ENCODE data around the gene KSR1.

The KSR1 gene

DNA sequence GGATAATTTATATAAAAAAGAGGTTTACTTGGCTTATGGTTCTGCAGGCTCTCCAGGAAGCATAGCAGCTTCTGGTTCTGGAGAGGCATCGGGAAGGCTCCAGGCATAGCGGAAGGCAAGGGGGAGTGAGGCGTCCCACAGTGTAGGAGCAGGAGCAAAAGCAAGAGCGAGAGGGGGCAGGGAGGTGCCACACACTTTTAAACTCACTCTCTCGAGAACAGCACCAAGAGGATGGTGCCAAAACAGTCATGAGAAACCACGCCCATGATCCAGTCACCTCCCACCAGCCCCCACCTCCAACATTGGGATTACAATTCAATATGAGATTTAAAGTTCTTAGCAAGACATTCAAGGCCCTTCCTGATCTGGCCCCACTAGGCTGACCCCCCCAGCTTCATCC, 124.8 kb downstream of the KSR1 start:
- Histone ChIP-seq H3K27ac (ENCODE audit: low read length) (no peak overlapping the region), H3K4me1 (ENCODE audit: control insufficient read depth in 1 of 2, insufficient read depth in 2 of 2, low read length in 2 of 2) (peaks cover 5 to 22% of the 10 kb centered on the region in 2 donors), H3K4me3 (ENCODE audit: low read depth in 1 of 2, low read length in 2 of 2) (no peak overlapping the region), H3K27me3 (ENCODE audit: low read depth, low read length) (no peaks in the 10 kb centered on the region), H3K9me3 (ENCODE audit: control insufficient read depth in 1 of 2, low read length in 2 of 2) (no peaks in the 10 kb centered on the region), H3K36me3 (ENCODE audit: control insufficient read depth in 1 of 2, insufficient read depth in 2 of 2, low read length in 2 of 2) (peaks cover 0 to 23% of the 10 kb centered on the region in 2 donors)

DNA sequence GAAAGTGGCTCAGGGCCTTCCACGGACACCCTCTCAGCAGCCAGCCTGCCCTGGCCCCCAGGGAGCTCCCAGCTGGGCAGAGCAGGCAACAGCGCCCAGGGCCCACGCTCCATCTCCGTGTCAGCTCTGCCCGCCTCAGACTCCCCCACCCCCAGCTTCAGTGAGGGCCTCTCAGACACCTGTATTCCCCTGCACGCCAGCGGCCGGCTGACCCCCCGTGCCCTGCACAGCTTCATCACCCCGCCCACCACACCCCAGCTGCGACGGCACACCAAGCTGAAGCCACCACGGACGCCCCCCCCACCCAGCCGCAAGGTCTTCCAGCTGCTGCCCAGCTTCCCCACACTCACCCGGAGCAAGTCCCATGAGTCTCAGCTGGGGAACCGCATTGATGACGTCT, 126.4 kb downstream of the KSR1 start:
- Histone ChIP-seq H3K27me3 (ENCODE audit: low read depth, low read length) (no peaks in the 10 kb centered on the region), H3K4me1 (ENCODE audit: control insufficient read depth in 1 of 2, insufficient read depth in 2 of 2, low read length in 2 of 2) (peaks cover 5 to 8% of the 10 kb centered on the region in 2 donors), H3K9me3 (ENCODE audit: control insufficient read depth in 1 of 2, low read length in 2 of 2) (no peaks in the 10 kb centered on the region), H3K27ac (ENCODE audit: low read length) (no peak overlapping the region), H3K36me3 (ENCODE audit: control insufficient read depth in 1 of 2, insufficient read depth in 2 of 2, low read length in 2 of 2) (peaks cover 0 to 29% of the 10 kb centered on the region in 2 donors), H3K4me3 (ENCODE audit: low read depth in 1 of 2, low read length in 2 of 2) (no peak overlapping the region)

DNA sequence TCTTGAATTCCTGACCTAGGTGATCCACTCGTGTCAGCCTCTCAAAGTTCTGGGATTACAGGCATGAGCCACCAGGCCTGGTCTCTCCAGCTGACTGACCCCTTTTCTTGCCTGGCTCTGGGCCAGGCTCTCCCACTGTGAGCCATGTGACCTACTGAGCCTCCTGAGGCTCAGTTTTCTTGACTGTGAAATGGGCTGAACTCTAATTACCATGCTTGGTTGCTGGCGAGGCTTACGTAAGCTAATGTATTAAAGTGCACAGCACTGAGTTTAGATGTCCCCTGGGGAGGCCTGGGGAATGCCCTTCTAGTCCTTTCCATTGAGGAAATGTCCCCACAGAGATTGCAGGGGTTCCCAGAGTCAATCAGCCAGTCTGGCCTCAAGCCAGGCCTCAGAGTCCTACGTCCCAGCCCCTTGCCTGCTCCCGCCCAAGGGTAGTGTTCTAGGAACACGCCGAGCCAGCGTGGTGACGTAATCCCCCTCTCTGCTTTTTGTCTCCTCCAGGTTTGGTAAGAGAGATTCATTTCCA, 129.0 kb downstream of the KSR1 start:
- Histone ChIP-seq H3K4me3 (ENCODE audit: low read depth in 1 of 2, low read length in 2 of 2) (no peak overlapping the region), H3K27me3 (ENCODE audit: low read depth, low read length) (no peaks in the 10 kb centered on the region), H3K9me3 (ENCODE audit: control insufficient read depth in 1 of 2, low read length in 2 of 2) (no peaks in the 10 kb centered on the region), H3K36me3 (ENCODE audit: control insufficient read depth in 1 of 2, insufficient read depth in 2 of 2, low read length in 2 of 2) (peaks cover 7 to 38% of the 10 kb centered on the region in 2 donors), H3K4me1 (ENCODE audit: control insufficient read depth in 1 of 2, insufficient read depth in 2 of 2, low read length in 2 of 2) (no peaks in the 10 kb centered on the region), H3K27ac (ENCODE audit: low read length) (no peak overlapping the region)

DNA sequence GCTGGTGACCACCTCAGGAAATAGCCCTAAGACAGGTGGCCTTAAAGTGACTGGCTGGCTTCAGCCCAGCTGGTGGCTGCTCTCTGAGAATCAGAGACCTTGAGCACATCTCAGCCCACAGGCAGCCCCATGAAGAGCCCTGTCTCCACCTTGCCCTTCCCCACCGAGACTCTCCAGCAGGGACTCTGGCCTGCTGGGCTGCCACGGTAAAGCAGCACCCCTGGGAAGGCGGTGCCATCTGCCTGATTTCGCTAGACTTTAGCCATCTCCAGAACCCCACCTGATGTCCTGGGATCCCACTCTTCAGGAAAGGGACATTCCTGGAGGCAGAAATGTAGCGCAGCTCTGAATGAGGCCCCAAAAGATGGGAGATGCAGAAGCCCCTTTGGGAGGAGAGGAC, 129.5 kb downstream of the KSR1 start:
- H3K9me3 ChIP-seq (ENCODE audit: control insufficient read depth in 1 of 2, low read length in 2 of 2): no peaks in the 10 kb centered on the region
- no peak overlapping the region for H3K4me3 ChIP-seq (ENCODE audit: low read depth in 1 of 2, low read length in 2 of 2)
- no peaks in the 10 kb centered on the region for H3K4me1 ChIP-seq (ENCODE audit: control insufficient read depth in 1 of 2, insufficient read depth in 2 of 2, low read length in 2 of 2)
- no peak overlapping the region for H3K27ac ChIP-seq (ENCODE audit: low read length)
- no peaks in the 10 kb centered on the region for H3K27me3 ChIP-seq (ENCODE audit: low read depth, low read length)
- H3K36me3 ChIP-seq (ENCODE audit: control insufficient read depth in 1 of 2, insufficient read depth in 2 of 2, low read length in 2 of 2): peaks cover 7 to 38% of the 10 kb centered on the region in 2 donors

DNA sequence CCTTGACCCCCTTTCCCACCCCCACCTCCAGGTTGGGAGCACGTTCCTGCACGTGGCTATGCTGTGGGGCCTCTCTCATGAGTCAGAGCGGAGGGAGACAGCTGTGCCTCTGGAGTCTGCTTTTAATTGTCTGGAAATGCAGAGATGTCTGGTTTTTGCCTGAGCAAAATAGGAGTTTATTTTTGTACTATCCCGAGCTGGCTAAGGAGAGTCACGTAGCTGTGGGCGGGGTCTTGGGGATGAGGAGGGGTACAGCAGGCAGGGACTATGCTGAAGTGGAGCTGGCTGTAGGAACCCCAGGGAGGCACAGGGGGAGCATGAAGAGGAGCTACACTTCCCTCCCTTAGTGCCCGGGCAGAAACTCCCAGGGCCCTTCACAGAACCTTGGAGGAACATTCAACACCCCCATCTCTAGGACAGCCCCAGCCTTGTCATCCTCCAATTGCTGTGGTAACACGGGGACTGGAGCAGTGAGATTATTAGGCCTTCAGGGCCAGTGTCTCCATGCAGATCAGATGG, 130.0 kb downstream of the KSR1 start:
- Histone ChIP-seq H3K9me3 (ENCODE audit: control insufficient read depth in 1 of 2, low read length in 2 of 2) (no peaks in the 10 kb centered on the region), H3K27me3 (ENCODE audit: low read depth, low read length) (no peaks in the 10 kb centered on the region), H3K4me1 (ENCODE audit: control insufficient read depth in 1 of 2, insufficient read depth in 2 of 2, low read length in 2 of 2) (no peaks in the 10 kb centered on the region), H3K36me3 (ENCODE audit: control insufficient read depth in 1 of 2, insufficient read depth in 2 of 2, low read length in 2 of 2) (peaks cover 7 to 38% of the 10 kb centered on the region in 2 donors), H3K27ac (ENCODE audit: low read length) (no peak overlapping the region), H3K4me3 (ENCODE audit: low read depth in 1 of 2, low read length in 2 of 2) (no peak overlapping the region)

DNA sequence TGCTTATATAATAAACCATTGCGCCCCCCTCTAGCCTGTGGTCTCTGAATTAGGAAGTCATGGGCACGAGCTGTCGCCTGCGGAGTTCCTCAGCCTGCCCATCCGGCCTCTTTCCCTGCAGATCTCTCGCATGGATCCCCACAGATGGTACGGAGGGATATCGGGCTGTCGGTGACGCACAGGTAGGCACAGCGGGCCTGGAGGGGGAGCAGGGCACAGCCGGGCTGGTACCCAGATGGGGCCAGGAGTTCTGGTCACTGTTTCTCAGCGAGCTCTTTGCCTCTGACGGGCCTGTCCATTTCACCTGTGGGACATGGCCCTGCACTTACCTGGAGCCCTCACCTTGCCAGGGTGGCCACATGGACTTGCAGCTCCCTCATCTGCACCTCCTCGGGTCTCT, 132.1 kb downstream of the KSR1 start:
- H3K4me1 ChIP-seq (ENCODE audit: control insufficient read depth in 1 of 2, insufficient read depth in 2 of 2, low read length in 2 of 2): no peaks in the 10 kb centered on the region
- H3K27ac ChIP-seq (ENCODE audit: low read length): no peak overlapping the region
- no peaks in the 10 kb centered on the region for H3K27me3 ChIP-seq (ENCODE audit: low read depth, low read length)
- no peaks in the 10 kb centered on the region for H3K9me3 ChIP-seq (ENCODE audit: control insufficient read depth in 1 of 2, low read length in 2 of 2)
- H3K36me3 ChIP-seq (ENCODE audit: control insufficient read depth in 1 of 2, insufficient read depth in 2 of 2, low read length in 2 of 2): peaks cover 7 to 45% of the 10 kb centered on the region in 2 donors
- no peak overlapping the region for H3K4me3 ChIP-seq (ENCODE audit: low read depth in 1 of 2, low read length in 2 of 2)

DNA sequence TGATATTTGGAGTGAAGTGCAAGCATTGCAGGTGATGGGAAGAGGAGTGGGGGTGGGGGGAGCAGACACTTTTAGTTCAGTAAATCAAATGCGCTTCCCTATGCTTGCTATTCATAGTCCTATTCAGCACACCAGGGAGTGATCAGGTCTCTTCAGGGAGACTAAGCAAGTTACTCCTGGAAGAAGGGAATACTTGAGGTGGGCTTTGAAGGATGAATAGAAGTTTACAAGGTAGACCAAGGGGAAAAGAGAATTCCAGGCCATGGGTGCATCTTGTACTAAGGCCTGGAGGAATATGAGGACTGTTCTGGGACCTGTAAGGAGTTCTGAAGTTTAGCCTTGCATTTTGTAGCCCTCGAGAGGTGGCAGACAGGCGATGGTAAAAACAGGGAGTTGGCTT, 134.6 kb downstream of the KSR1 start:
- no peaks in the 10 kb centered on the region for H3K27me3 ChIP-seq (ENCODE audit: low read depth, low read length)
- no peak overlapping the region for H3K4me3 ChIP-seq (ENCODE audit: low read depth in 1 of 2, low read length in 2 of 2)
- no peaks in the 10 kb centered on the region for H3K9me3 ChIP-seq (ENCODE audit: control insufficient read depth in 1 of 2, low read length in 2 of 2)
- no peak overlapping the region for H3K27ac ChIP-seq (ENCODE audit: low read length)
- H3K4me1 ChIP-seq (ENCODE audit: control insufficient read depth in 1 of 2, insufficient read depth in 2 of 2, low read length in 2 of 2): no peaks in the 10 kb centered on the region
- peaks cover 7 to 33% of the 10 kb centered on the region in 2 donors for H3K36me3 ChIP-seq (ENCODE audit: control insufficient read depth in 1 of 2, insufficient read depth in 2 of 2, low read length in 2 of 2)

DNA sequence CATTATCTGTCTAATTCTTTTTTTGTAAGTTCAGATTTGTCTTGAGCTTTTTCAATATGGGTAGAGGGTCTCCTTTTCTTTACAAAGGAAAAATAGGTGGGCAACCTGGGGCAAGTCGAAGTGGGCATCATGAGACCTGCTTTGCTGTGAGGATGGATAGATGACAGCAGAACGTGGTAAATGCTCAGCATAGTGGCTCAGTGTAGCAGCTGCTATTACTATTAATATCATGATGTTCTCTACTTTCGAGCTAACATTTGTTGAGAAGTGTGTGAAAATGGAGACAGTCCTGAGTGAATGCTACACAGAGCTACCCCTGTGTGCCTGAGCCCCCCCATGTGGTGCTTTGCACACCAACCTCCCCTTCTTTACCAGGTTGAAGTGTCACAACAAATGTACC, 135.7 kb downstream of the KSR1 start:
- Histone ChIP-seq H3K27me3 (ENCODE audit: low read depth, low read length) (no peaks in the 10 kb centered on the region), H3K4me1 (ENCODE audit: control insufficient read depth in 1 of 2, insufficient read depth in 2 of 2, low read length in 2 of 2) (no peaks in the 10 kb centered on the region), H3K4me3 (ENCODE audit: low read depth in 1 of 2, low read length in 2 of 2) (no peak overlapping the region), H3K27ac (ENCODE audit: low read length) (no peak overlapping the region), H3K36me3 (ENCODE audit: control insufficient read depth in 1 of 2, insufficient read depth in 2 of 2, low read length in 2 of 2) (peaks cover 7 to 29% of the 10 kb centered on the region in 2 donors), H3K9me3 (ENCODE audit: control insufficient read depth in 1 of 2, low read length in 2 of 2) (no peaks in the 10 kb centered on the region)

DNA sequence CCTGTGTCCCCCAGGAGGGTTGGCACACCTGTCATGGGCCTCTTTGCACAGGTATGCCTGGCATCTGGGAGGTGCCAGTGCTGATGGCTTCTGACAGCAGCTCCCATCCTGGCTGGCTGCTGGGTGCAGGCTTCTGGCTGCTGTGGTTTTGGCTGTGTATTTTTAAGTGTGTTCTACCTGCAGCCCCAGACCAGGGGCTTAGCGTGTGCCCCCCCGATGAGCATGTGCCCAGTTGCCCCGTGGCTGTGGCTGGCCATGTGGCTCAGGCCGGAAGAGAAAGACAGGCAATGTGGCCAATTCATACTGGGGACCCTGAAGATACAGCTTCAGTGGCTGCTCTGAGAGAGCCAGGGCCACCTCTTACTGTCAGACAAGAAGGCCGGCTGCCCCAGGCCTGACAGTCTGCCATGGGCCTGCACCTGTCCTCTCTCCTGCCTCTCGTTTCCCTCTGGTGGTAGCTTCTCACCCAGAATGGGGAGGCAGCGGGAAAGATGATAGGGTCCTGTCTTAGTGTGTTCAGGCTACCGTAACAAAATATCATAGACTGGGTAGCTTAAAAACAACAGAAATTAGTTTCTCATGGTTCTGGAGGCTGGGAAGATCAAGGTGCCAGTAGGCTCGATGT, 137.1 kb downstream of the KSR1 start:
- Histone ChIP-seq H3K36me3 (ENCODE audit: control insufficient read depth in 1 of 2, insufficient read depth in 2 of 2, low read length in 2 of 2) (peaks cover 16 to 36% of the 10 kb centered on the region in 2 donors), H3K4me3 (ENCODE audit: low read depth in 1 of 2, low read length in 2 of 2) (no peak overlapping the region), H3K27ac (ENCODE audit: low read length) (no peak overlapping the region), H3K9me3 (ENCODE audit: control insufficient read depth in 1 of 2, low read length in 2 of 2) (no peaks in the 10 kb centered on the region), H3K4me1 (ENCODE audit: control insufficient read depth in 1 of 2, insufficient read depth in 2 of 2, low read length in 2 of 2) (no peaks in the 10 kb centered on the region), H3K27me3 (ENCODE audit: low read depth, low read length) (no peaks in the 10 kb centered on the region)

DNA sequence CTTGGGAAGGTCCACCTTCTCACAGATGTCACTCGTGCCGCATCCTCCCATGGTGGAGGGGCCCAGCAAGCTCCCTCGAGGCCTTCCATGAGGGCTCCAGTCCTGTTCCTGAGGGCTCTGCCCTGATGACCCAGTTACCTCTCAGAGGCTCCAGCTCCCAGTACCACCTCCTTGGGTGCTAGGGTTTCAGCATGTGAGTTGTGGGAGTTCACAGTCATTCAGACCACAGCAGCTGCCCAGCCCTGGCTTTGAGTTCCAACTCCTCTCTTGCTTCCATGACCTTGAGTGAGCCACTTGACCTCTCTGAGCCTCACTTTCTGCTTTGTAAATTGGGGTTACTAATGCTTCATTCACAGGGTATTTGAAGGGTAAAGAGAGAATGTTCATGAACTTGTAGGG, 137.6 kb downstream of the KSR1 start:
- Histone ChIP-seq H3K9me3 (ENCODE audit: control insufficient read depth in 1 of 2, low read length in 2 of 2) (no peaks in the 10 kb centered on the region), H3K27ac (ENCODE audit: low read length) (no peak overlapping the region), H3K27me3 (ENCODE audit: low read depth, low read length) (no peaks in the 10 kb centered on the region), H3K4me1 (ENCODE audit: control insufficient read depth in 1 of 2, insufficient read depth in 2 of 2, low read length in 2 of 2) (no peaks in the 10 kb centered on the region), H3K4me3 (ENCODE audit: low read depth in 1 of 2, low read length in 2 of 2) (no peak overlapping the region), H3K36me3 (ENCODE audit: control insufficient read depth in 1 of 2, insufficient read depth in 2 of 2, low read length in 2 of 2) (peaks cover 15 to 36% of the 10 kb centered on the region in 2 donors)

DNA sequence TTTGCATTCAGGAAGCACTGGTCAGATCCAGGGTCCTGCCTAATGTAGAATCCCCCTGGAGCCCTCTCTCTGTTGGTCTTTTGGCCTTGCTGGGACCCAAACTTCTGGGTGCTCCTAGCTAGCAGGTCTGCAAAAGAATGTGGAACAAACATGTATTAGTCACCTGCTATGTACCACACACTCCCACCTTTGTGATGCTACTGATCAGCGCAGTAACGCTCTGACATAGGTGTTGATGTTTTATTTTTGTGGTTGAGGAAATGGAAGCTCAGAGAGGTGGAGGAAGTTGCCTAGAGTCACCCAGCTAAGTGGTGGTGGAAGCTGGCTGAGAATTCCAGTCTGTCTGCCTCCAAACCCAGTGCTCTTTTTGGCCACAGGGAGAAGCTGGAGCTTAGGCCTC, 139.0 kb downstream of the KSR1 start:
- Histone ChIP-seq H3K4me3 (ENCODE audit: low read depth in 1 of 2, low read length in 2 of 2) (no peak overlapping the region), H3K9me3 (ENCODE audit: control insufficient read depth in 1 of 2, low read length in 2 of 2) (no peaks in the 10 kb centered on the region), H3K27ac (ENCODE audit: low read length) (no peak overlapping the region), H3K27me3 (ENCODE audit: low read depth, low read length) (no peaks in the 10 kb centered on the region), H3K36me3 (ENCODE audit: control insufficient read depth in 1 of 2, insufficient read depth in 2 of 2, low read length in 2 of 2) (peaks cover 11 to 36% of the 10 kb centered on the region in 2 donors), H3K4me1 (ENCODE audit: control insufficient read depth in 1 of 2, insufficient read depth in 2 of 2, low read length in 2 of 2) (no peaks in the 10 kb centered on the region)

DNA sequence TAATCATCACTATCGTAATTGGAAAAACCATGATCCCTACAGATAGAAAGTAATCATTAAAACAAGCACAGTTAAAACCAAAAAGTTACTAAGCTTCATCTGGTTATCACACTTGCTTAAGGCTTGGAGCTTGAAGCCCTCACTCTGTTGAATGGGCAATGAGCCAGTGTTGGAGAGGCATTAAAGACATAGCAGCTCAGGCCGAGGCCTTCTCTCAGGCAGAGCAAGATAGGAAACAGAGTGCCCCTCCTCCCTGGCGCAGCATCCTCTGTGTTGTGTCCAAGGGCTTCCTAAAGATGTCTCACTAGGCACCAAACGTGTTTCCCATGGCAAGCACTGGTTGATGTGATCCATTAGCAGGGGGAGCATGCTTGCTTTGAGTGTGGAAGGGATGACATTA, 139.8 kb downstream of the KSR1 start:
- Histone ChIP-seq H3K4me1 (ENCODE audit: control insufficient read depth in 1 of 2, insufficient read depth in 2 of 2, low read length in 2 of 2) (no peaks in the 10 kb centered on the region), H3K36me3 (ENCODE audit: control insufficient read depth in 1 of 2, insufficient read depth in 2 of 2, low read length in 2 of 2) (peaks cover 11 to 36% of the 10 kb centered on the region in 2 donors), H3K27me3 (ENCODE audit: low read depth, low read length) (no peaks in the 10 kb centered on the region), H3K9me3 (ENCODE audit: control insufficient read depth in 1 of 2, low read length in 2 of 2) (no peaks in the 10 kb centered on the region), H3K27ac (ENCODE audit: low read length) (no peak overlapping the region), H3K4me3 (ENCODE audit: low read depth in 1 of 2, low read length in 2 of 2) (no peak overlapping the region)
